Right atrium auricular region (tissue), 2 donors: ENCODE data around the gene PCBP3. TPM values are rescaled to one million over a fixed set of nuclear protein-coding genes. Genes with fewer than 3 reads are reported as not detected.
"Not testable (repeated sequence)": the region's sequence is repeated elsewhere in the genome, so short reads cannot be mapped to it uniquely, and the experiment has no call there.

Experiments used
- DNase-seq: peaks from one replicate; pipeline ENCODE4 v3.0.0-alpha.2; 2019; ENCODE audit warnings: low spot score
- H3K27ac ChIP-seq, 2 donors: fragments of 200-600 bp; sonication (generic); 1 replicate in 1 of 2; 2 replicates in 1 of 2; pipeline ENCODE4 v1.5.1; 2016 to 2019
- H3K27me3 ChIP-seq, 2 donors: fragments of 200-600 bp; sonication (generic); one replicate each; pipeline versions ENCODE4 v1.5.1 to v1.6.0; 2017 to 2019
- H3K36me3 ChIP-seq: fragments of 200-600 bp; sonication (generic); one replicate; pipeline ENCODE4 v1.5.1; 2016
- H3K4me1 ChIP-seq, 2 donors: fragments of 200-600 bp; sonication (generic); one replicate each; pipeline versions ENCODE4 v1.5.1 to v1.6.0; 2017 to 2019
- H3K4me3 ChIP-seq, 2 donors: fragments of 200-600 bp; sonication (generic); 1 replicate in 1 of 2; 2 replicates in 1 of 2; pipeline ENCODE4 v1.5.1; 2017 to 2019; ENCODE audit warnings: mild to moderate bottlenecking in 1 of 2, moderate library complexity in 1 of 2
- H3K9me3 ChIP-seq, 2 donors: fragments of 200-600 bp; sonication (generic); one replicate each; pipeline ENCODE4 v1.5.1; 2019
- CTCF ChIP-seq, 2 donors: fragments of 200-600 bp; sonication (generic); IDR thresholded peaks; one replicate each; pipeline ENCODE4 v1.5.1; 2019; ENCODE audit warnings: antibody characterized with exemption in 2 of 2
- total RNA-seq, 2 donors: library from RNA; depleted of rRNA; stranded (reverse); fragments of >200 nt; gene quantifications; one replicate each; pipeline ENCODE4 v1.1.0, GENCODE V29; 2016

Gene PCBP3
- total RNA-seq, 2 donors from 2014 or later, result 2.3 to 5.2 TPM

DNA sequence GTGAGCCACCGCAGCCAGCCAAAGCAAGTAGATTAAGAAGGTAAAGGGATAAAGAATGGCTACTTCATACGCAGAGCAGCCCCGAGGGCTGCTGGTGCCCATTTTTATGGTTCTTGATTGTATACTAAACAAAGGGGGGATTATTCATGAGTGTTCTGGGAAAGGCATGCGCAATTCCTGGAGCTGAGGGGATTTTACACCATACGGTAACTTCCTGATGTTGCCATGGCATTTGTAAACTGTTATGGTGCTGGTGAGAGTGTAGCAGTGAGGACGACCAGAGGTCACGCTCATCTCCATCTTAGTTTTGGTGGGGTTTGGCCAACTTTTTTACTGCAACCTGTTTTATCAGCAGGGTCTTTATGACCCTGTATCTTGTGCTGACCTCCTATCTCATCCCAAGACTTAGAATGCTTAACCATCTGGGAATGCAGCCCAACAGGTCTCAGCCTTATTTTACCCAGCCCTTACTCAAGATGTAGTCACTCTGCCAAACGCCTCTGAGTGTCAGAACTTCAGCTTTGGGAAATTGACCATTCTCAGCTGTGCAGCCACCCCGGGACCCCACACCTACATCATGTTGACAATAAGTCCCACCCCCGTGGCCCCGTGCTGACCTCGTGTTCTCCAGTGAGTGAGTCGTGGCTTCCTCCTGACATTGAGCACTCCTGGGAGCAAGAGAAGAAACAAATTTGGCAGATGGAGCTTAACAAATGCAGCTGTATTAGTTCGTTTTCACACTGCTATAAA is 188.6 kb downstream of the PCBP3 start:
- Histone ChIP-seq H3K4me3 (no peak overlapping the region), H3K27ac (no peak overlapping the region), H3K27me3 (no peaks in the 10 kb centered on the region), H3K4me1 (peaks cover 0 to 15% of the 10 kb centered on the region in 2 donors), H3K36me3 (no peaks in the 10 kb centered on the region), H3K9me3 (no peaks in the 10 kb centered on the region)
- no peak for TF ChIP-seq CTCF (IDR thresholded peaks at IDR 0.05)
- peak; percentile 55 for DNase-seq

GRCh38 chr21:45832741-45833235 is 189.3 kb downstream of the PCBP3 start:
- not testable (repeated sequence) for H3K27ac ChIP-seq, H3K4me3 ChIP-seq, H3K9me3 ChIP-seq, H3K27me3 ChIP-seq, H3K36me3 ChIP-seq, DNase-seq
- H3K4me1 ChIP-seq, result peaks cover 0 to 15% of the 10 kb centered on the region in 2 donors

DNA sequence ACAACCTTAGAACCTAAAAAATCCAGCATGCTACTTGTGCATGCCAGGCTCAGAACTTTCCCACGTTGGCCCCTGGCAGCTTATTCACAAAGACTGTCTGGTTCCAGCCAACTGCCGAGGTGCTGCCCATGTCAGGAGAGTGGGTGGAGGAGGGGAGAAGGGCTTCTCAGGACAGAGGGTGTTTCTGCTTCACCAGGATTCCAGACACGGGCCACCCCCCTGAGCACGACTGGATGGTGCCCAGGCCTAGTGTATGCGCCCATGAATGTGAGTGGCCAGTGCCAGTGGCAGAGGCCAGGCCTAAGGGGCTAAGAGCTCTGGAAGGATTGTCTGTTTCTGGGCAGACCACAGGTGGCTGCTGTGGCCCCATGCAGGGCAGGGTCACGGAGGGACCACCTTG is 189.9 kb downstream of the PCBP3 start:
- H3K4me1 ChIP-seq, result peaks cover 0 to 15% of the 10 kb centered on the region in 2 donors
- H3K4me3 ChIP-seq, result no peak overlapping the region
- no peaks in the 10 kb centered on the region for H3K9me3 ChIP-seq
- no peaks in the 10 kb centered on the region for H3K27me3 ChIP-seq
- no peaks in the 10 kb centered on the region for H3K36me3 ChIP-seq
- TF ChIP-seq CTCF (IDR thresholded peaks at IDR 0.05), result no peak
- no peak overlapping the region for H3K27ac ChIP-seq
- DNase-seq, result no peak

- H3K9me3 ChIP-seq, result no peaks in the 10 kb centered on the region
- no peaks in the 10 kb centered on the region for H3K27me3 ChIP-seq
- DNase-seq, result no peak
- H3K4me3 ChIP-seq, result no peak overlapping the region
- H3K36me3 ChIP-seq, result no peaks in the 10 kb centered on the region
- H3K27ac ChIP-seq, result no peak overlapping the region
- peaks cover 0 to 15% of the 10 kb centered on the region in 2 donors for H3K4me1 ChIP-seq
- TF ChIP-seq CTCF (IDR thresholded peaks at IDR 0.05), result no peak
Measured at GRCh38 chr21:45834026-45834715, 190.6 kb downstream of the PCBP3 start.

GRCh38 chr21:45834821-45835293 is 191.3 kb downstream of the PCBP3 start:
- Histone ChIP-seq H3K27ac (no peak overlapping the region), H3K36me3 (no peaks in the 10 kb centered on the region), H3K4me3 (no peak overlapping the region), H3K9me3 (no peaks in the 10 kb centered on the region), H3K4me1 (peaks cover 0 to 15% of the 10 kb centered on the region in 2 donors), H3K27me3 (no peaks in the 10 kb centered on the region)
- no peak for DNase-seq
- no peak for TF ChIP-seq CTCF (IDR thresholded peaks at IDR 0.05)
